ENCODE data around the gene LMNTD1.
A peak's percentile ranks its signal among the peaks of the same experiment; 100 is the strongest.
"Not testable (repeated sequence)": the region's sequence is repeated elsewhere in the genome, so short reads cannot be mapped to it uniquely, and the experiment has no call there.

The LMNTD1 gene, protein sequence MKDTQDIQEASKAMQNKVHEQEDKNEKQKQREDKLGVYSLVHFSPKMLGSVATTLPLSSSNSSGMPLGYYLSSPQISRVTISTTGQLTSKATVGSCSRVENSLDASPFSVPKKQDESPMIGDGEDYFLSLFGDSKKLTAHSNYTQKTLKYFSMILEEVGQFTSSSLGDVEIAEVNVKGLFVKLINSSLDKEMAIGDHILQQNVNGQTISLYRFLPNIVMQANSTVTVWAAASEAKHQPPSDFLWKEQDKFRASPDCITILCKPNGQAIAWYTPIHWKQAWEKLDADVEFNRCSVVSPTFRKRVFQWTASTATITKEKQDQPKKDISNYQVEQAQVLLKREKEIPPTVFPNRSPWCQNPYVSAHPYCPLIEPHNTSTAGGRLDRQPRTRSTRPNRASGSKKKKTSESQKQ

DNA sequence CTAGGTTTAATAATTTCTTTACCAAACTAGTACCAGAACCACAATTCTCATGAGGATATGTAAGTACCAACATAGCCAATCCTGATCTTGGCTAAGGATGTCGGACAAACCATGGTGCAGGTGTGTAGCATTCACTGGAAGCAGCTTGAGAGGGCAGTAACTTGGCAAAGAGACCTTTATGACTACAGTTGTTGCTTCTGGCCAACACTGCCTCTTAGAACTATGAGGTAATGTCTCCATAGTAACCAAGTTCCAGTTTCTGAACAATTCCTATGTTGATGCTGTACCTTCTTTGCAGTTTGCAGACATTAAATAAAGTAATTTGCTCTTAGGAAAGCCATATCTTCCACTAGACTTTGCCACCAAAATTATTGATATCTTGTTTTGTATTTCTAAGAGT, at the start of gene LMNTD1:
Gene LMNTD1, minus strand, starts transcription at position 186 of the 400 bp plus-strand sequence. CDS start 324 bp downstream, outside the sequence.
- no peak for DNase-seq (ENCODE audit: low spot score)

DNA sequence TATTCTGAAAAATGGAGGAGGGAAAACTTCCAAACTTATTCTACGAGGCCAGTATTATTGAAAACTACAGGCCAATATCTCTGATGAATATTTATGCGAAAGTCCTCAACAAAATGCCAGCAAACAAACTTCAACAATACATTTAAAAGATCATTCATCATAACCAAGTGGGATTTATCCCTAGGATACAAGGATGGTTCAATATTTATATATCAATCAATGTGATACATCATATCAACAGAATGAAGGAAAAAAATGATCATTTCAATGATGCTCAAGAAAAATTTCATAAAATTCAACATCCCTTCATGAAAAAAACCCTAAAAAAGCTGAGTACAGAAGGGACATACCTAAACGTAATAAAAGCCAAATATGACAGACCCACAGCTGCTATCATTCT, 45.9 kb upstream of the LMNTD1 start:
- DNase-seq (ENCODE audit: low spot score): no peak

DNA sequence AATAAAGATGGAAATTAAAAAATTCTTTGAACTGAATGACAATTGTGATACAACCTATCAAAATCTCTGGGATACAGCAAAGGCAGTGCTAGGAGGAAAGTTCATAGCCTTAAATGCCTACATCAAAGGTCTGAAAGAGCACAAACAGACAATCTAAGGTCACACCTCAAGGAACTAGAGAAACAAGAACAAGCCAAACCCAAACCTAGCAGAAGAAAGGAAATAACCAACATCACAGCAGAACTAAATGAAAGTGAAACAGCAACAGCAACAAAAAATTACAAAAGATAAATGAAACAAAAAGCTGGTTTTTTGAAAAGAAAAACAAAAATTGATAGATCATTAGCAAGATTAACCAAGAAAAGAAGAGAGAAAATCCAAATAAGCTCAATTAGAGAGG, 42.4 kb upstream of the LMNTD1 start:
- not testable (repeated sequence) for DNase-seq (ENCODE audit: low spot score)

DNA sequence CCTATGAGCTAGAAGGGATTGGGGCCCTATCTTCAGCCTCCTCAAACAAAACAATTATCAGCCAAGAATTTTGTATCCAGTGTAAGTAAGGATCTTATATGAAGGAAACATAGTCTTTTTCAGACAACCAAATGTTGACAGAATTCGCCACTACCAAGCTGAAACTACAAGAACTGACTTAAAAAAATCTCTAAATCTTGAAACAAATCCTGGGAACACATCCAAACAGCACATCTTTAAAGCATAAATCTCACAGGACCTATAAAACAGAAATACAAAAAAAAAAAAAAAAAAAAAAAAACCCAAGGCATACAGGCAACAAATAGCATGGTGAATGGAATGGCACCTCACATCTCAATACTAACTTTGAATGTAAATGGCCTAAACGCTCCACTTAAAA, 41.3 kb upstream of the LMNTD1 start:
- no peak for DNase-seq (ENCODE audit: low spot score)

DNA sequence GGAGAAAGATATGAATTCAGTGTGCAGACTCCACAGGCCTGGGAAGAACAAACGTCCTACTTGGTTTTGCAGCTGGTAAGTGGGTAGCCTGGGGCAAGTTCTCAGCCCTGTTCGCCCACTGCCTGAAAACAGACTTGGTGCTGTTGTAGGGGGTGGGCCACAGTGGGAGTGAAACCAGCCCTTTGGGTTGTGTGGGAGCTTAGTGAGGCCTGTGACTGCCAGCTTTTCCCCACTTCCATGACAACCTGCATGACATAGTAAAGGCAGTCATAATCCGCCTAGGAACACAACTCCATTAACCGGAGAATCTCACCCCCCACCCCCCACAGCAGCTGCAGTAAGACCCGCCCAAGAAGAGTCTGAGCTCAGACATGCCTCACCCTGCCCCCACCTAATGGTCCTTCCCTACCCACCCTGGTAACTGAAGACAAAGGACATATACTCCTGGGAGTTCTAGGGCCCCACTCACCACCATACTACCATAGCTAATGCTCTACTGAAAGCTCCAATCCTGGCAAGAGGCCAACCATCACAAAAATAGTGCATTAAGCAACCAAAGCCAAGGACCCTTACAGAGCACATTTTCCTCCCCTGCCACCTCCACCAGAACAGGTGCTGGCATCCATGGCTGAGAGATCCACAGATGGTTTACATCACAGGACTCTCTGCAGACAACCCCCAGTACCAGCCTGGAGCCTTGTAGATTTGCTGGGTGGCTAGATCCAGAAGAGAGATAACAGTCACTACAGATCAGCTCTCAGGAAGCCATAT, 39.8 kb upstream of the LMNTD1 start:
- DNase-seq (ENCODE audit: low spot score): no peak

DNA sequence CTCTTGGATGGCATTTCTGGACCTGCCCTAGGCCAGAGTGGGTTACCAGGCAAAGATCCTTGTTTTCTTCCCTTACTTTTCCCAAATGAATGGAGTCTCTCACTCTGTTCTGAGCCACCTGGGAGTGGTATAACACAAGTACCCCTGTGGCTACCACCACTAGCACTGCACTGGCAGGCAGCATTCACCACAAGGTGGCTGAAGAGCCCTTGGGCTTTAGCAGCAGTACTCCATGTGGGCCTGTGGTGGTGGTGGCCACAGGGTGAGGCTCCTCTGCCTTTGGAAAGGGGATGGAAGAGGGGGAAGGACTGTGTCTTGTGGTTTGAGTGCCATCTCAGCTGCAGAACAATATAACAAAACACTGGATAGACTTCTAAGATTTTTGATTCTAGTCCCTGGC, 38.1 kb upstream of the LMNTD1 start:
- DNase-seq (ENCODE audit: low spot score): no peak

DNA sequence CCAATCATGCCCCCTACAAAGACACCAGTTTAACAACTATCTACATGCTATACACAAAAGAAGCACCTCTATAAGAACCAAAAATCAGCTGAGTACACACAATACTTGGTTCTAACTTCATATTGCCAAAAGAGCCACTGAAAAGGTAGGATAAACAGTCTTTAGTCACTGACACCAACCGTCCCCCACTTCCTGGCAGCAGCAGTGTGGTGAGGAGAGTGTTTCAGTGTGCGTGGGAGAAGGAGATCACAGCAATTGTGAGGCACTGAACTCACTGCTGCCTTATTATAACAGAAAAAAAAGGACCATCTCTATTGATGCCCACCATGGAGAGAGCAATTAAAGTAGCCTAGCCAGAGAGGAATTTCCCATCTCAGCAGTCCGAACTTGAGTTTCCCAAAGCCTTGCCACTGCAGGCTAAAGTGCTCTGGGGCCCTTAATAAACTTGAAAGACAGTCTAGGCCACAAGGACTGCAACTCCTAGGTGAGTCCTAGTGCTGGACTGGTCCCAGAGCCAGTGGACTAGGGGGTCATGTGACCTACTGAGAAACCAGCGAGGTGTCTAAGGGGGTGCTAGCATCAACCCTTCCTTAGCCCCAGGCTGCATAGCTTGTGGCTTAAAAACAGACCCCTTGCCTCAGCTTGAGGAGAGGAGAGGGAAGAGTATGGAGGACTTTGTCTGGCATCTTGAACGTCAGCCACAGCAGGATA, 37.1 kb upstream of the LMNTD1 start:
- DNase-seq (ENCODE audit: low spot score): no peak

DNA sequence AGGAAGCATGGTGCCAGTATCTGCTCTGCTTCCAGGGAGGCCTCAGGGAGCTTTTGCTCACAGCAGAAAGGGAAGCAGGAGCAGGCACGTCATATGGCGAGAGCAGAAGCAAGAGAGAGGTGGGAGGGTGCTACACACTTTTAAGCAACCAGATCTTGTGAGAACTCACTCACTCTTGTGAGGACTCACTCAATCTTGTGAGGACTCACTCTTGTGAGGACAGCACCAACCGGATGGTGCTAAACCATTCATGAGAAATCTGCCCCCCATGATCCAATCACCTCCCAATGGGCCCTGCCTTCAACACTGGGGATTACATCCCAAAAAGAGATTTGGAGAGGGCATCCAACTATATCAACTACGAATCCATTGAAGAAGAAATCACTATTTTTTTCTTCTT, 34.3 kb upstream of the LMNTD1 start:
- no peak for DNase-seq (ENCODE audit: low spot score)

DNA sequence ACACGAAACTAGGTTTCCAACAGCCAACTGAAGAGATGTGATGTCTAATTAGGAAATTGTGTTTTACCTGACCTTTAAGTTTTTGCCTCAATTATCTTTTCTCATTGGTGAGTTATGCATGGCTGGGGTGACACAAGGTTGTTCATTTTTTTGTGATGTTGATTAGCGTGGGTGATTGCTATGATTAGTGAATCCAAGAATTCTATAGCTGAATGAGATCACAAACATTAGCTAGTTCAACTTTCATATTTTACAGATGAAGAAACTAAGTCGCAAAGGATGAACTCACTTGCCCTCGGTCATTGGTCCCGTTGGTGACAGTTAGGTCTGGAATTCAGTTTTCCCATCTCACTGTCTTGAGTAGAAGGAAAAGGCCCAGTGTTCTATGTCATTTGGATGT, 32.6 kb upstream of the LMNTD1 start:
- DNase-seq (ENCODE audit: low spot score): no peak

DNA sequence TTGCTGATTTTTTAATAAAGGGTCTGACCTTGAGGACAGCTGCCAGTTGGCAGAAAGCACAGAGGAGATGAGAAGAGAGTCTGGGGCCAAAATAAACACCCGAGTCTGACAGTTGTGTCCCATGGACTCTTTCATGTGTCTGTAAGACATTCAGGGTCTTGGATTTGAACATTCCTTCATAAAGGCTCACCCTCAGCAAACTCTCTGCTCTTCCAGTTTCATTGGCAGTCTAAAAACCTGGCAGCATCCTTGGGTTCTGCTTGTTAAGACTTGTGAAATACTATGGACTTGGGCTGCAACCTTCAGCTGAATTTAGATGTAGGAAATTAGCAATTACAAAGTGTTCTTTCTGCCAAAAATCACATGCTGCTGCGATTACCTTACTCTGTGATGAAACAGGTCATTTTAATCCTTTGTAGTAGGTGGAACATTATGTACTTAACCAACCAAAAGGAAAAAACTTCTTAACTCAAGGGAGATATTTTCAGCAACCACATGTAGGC, 32.0 kb upstream of the LMNTD1 start:
- DNase-seq (ENCODE audit: low spot score): no peak

DNA sequence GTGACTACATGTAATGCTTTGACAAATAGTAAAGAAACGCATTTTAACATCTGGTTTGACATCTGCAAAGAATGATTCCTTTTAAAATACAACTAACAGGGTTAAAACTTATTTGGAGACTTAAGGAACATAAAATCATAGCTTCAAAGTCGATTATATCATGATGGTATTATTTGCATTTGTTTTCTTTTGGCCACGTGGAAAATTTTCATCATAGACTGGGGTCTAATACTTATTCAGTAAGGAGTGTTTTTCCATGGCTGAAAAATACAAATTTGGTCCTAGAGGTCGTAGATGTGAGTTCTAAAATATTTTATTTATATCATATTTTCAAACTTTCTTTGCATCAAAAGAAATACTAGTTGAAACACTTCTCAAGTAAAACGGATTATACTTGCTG, 31.5 kb upstream of the LMNTD1 start:
- DNase-seq (ENCODE audit: low spot score): no peak

DNA sequence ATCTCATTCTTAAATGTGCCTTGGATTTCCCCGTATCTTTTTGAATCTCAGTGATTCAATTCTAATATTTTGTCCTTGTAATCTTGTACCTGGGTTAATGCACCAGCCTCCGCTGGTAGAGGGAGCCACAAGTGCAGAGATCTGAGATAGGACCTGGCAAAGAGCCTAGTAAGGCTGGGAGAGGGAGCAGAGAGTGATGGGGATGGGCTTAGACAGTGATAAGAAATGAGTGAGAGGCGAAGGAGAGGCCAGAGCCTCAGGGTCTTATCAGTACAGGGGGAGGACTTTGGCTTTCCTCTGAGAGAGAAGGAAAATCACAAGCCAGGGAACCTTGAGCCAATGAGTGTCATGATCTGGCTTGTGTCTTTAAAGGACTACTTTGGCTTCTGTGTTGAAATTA, 30.5 kb upstream of the LMNTD1 start:
- DNase-seq (ENCODE audit: low spot score): no peak

DNA sequence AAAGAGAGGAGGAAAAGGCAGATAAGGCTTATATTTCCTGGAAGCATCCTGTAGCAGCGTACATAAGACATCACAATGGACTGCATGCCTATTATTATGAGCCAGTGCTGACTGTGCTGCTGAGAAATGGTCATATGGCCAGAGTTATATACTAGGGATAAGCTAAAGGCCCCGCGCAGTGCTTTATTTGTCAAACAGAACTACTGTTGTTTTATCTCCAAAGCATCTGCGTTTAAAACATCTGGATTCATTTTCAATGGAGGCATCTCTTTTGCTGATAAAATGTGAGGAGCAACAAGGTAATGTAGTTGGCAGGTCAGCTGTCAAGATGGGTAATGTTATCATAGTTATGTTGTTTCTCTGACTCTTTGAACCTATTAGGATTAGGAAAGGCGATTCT, 28.0 kb upstream of the LMNTD1 start:
- DNase-seq (ENCODE audit: low spot score): no peak

DNA sequence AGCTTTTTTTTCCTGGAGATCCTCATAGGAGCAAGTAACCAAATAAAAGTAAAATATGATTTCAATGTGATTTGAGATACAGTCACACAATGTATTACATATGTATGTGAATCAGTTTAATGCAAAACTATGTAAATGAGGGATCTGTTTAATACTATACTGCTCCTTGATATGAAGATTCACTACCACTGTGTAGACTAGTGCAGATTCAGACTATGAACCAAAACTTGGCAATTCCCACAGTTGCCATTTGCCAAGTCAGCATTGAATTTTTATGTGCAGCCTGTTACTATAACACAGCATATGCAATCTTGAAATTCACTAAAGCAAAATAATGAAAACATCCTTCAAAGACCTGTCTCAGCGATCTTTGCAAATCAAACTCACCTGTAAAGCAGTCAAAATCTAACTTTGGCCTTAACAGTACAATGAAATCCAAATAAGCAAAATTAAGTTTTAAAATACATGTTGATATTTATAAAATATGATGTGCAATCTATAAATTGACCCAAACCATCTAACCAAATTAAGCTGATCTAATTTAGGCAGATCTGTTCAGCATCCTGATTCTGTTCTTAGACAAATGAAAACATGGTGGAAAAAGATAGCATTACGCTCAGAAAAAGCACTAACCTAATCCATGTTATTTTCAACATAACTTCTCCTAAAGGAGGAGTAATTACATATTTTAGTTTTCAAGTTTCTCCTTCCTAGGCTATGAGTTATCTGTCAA, 25.5 kb upstream of the LMNTD1 start:
- DNase-seq (ENCODE audit: low spot score): no peak

DNA sequence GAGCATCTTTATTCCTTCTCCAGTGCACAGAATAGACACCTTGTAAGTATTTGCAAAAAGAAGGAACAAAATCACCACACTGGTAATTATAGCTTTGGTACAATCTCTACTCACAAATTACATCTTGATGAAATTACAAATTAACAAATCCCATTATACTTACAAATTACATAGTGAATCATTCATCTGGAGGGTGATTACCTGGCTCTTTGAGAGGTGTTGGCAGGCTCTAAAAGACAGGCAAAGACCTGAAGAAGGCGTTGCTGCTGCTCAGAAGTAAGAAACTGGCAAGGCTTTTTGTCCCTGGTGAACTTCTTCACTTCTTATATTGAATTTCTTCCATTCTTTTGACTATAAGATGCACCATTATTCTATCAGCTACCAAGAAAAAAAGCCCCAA, 21.7 kb upstream of the LMNTD1 start:
- no peak for DNase-seq (ENCODE audit: low spot score)

DNA sequence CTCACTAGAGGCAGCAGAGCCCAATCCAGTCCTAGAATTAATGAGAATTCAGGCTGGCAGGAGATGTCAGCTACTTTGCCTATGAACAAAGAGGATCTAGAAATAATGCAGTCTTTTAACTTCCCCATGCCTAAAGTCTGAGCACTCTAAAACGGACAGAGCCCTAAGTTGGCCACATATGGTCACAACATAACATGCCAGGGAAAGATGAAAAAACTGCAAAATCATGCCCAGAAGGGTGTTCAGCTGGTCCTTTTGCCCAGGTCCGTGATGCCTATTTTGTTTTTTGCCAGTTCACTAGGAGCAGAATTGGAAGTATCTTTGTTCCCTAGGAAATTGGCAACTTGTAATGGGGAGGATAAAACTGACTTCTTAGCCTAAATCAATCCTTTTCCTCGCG, 20.3 kb upstream of the LMNTD1 start:
- DNase-seq (ENCODE audit: low spot score): no peak

DNA sequence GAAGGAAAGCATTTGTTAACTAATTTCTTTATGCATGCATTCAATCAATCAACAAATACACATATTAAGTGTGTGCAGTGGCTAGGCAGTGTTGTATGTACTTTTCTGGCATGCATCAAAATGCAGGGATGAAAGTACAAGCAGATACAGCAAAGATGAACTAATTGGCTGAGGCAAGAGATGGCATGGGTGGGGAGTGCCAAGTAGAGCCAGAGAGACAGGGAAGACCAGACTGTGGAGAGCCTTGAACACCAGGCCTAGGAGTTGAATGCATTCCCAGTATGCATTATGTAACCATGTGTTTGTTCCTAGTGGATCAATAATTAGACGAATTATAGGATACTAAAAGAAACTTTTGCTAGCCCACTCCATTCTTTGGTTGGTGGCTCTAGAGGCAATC, 17.3 kb upstream of the LMNTD1 start:
- DNase-seq (ENCODE audit: low spot score): no peak

DNA sequence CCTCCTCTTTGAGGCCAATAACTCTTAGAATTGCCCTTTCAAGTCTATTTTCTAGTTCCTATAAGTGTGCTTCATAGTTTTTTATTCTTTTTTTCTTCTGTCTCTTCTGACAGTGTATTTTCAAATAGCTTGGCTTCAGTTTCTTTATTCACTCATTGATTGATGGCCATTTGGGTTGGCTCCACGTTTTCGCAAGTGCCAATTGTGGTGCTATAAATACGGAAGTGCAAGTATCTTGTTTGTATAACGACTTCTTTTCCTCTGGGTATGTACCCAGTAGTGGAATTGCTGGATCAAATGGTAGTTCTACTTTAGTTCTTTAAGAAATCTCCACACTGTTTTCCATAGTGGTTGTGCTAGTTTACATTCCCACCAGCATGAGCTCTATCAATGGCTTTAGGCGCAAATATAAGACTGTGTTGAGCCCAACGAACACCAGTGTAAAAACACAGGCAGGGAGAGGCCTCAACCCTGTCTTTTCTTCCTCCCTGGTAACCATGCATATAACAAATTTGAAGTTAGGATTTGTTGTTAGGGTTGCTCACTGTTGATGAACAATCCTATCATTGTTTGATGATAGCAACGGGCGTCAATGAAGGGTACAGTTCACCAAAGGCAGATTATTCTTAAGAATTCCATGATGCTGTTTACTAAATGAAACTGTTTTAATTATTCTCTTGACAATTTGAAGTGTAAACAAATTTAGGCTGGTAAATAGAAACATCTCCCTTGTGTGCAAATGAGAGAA, 13.3 kb upstream of the LMNTD1 start:
- no peak for DNase-seq (ENCODE audit: low spot score)

DNA sequence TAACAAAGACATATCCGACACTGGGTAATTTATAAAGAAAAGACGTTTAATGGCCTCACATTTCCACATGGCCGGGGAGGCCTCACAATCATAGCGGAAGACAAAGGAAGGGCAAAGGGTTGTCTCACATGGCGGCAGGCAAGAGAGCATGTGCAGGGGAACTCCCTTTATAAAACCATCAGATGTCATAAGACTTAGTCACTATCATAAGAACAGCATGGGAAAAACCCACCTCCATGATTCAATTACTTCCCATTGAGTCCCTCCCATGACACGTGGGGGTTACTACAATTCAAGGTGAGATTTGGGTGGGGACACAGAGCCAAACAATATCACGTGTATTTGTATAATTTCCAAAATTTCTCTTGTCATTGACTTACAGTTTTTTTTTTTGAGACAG, 5.5 kb upstream of the LMNTD1 start:
- no peak for DNase-seq (ENCODE audit: low spot score)

DNA sequence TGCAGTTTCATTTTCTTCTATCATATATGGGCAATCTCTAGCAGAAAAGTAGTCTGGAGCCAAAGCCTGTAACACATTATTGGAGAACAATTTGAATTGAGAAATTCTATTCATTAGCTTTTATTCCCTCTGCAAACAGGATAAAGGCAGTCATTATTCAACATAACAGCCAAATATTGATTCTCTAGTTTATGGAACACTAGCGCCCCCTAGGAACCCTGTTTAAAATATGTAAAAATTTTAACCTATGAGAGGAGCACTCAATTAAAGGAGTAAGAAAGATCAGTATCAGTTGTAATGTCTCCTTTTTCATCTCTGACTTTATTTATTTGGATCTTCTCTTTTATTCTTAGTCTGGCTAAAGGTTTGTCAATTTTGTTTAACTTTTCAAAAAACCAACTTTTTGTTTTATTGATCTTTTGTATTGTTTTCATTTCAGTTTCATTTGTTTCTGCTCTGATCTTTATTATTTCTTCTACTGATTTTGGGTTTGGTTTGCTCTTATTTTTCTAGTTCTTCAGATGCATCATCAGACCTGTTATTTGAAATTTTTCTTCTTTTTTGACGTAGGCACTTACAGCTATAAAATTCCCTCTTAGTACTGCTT, 4.8 kb upstream of the LMNTD1 start:
- peak; percentile 16 for DNase-seq (ENCODE audit: low spot score)

DNA sequence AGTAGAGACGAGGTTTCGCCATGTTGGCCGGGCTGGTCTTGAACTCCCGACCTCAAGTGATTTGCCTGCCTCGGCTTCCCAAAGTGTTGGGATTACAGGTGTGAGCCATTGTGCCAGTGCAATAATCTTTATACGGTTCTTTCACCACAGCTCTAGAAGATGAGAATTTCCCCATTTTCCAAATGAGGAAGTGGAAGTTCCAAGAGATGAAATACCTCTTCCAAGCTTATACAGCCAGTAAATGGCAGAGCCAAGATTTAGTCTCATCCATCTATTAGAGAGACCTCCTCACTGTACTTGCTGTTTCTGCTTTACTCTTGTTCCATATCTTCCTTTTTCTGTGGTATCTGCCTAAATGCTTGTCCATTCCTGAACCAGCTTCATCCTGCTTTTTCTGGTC, 3.1 kb upstream of the LMNTD1 start:
- DNase-seq (ENCODE audit: low spot score): no peak

Measured in HuH-7.5 (cell line).